GM12892 (cell line): ENCODE results near the gene FCGBP.

Experiments
- POLR2A ChIP-seq: IDR thresholded peaks from 2 replicates; pipeline ENCODE4 v1.6.1; 2011; ENCODE audit warnings: low read depth, low read length, control low read depth
- POLR2AphosphoS5 ChIP-seq: IDR thresholded peaks from 2 replicates; pipeline ENCODE4 v1.6.1; 2011; ENCODE audit warnings: low read depth, low read length, control low read depth
- TAF1 ChIP-seq: IDR thresholded peaks from 2 replicates; pipeline ENCODE4 v1.6.1; 2011; ENCODE audit warnings: low read depth, mild to moderate bottlenecking, control low read depth, low read length, borderline replicate concordance

GRCh38 chr19:39970675-39971379, 36.4 kb upstream of the FCGBP start, which contains the start of gene PSMC4:
- TF ChIP-seq POLR2A (peak; percentile 85), POLR2AphosphoS5 (peak; percentile 89), TAF1 (no peak)
